Epithelial cell of prostate (primary cell): ENCODE measurements around the gene PHACTR1.
A peak's percentile ranks its signal among the peaks of the same experiment; 100 is the strongest.

Source experiments
- DNase-seq: peaks from one replicate; pipeline ENCODE4 v3.0.0-alpha.2; 2011; ENCODE audit warnings: low read depth, low spot score
- H3K27ac ChIP-seq: fragments of 450-650 bp; 2 replicates; pipeline ENCODE4 v1.5.1; 2017; ENCODE audit warnings: mild to moderate bottlenecking

Gene PHACTR1

DNA sequence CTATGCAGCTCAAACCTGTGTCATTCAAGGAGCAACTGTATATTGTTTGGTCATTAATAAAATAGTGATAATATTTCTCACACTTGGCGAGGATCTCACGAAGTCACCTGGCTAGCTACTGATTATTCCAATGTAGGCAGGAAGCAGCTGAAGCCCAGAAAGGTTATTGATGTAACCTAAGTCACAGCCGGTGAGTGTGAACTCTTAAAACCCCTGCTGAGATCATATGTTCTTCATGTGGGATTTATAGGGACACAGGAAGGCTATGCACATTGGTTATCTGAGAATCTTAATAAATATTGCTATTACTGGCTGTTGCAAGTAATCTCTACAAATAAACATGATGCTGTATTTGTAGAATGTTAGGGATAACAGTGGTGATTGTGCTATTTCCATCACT lies 450.3 kb downstream of the PHACTR1 start:
- no peak overlapping the region for H3K27ac ChIP-seq
- DNase-seq, result no peak

DNA sequence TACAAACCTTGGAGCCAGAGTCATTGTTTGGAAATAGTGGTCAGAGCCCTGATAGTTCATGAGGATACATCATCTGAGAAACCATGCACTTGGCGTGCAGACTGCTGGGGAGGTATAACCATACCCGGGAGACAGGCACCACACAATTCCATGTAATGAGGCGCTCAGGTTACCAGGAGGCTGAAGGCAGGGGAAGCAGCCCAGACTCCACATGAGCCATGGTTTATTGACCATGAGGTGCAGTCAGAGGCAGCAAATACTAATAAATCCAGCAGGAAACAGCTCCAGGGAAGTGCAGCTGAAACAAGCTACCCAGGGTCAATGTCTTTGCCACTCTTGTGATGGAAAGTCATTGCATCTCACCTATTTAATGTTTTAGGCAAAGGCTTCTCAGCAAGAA lies 455.7 kb downstream of the PHACTR1 start:
- no peak for DNase-seq
- no peak overlapping the region for H3K27ac ChIP-seq

GRCh38 chr6:13175087-13175486 lies 458.5 kb downstream of the PHACTR1 start:
- no peak overlapping the region for H3K27ac ChIP-seq
- DNase-seq, result no peak

GRCh38 chr6:13175759-13176158 lies 459.2 kb downstream of the PHACTR1 start:
- DNase-seq, result no peak
- H3K27ac ChIP-seq, result no peak overlapping the region

DNA sequence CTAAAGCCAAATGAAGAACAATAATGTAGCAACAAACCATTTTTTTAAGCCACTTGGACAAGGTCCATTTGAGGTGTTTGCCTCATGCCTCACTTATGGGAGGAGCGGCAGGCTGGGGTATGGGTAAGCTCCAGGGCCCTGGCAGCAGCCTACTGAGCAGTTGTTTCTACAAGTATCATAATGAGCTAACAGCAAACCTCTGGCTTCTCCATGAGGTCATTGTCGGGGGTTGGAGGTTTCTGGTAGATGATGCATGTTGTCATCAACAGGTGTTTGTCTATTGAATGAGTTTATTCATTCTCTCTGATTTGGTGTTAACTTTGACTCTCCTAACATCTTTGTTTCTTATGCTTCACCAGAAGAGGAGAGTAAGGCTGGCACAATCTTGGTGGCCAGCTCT lies 461.1 kb downstream of the PHACTR1 start:
- no peak for DNase-seq
- H3K27ac ChIP-seq, result peak overlapping the region; percentile 18

DNA sequence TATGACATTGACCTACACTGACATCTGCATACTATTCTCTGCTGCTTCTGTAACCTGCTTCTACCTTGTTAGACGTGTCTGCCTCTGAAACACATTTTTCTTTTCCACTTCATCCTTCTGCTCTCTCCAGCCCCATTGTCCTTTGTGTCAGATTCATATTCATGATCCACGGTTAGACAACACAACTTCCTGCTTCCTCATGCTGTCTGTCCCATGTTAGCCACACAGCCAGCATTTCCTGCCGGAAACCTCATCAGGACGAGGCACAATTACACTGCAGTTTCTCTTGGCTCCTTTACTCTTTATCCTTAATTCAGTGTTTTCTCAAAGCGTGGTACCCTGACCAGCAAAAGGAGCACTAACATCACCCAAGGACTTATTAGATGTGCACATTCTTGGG lies 461.5 kb downstream of the PHACTR1 start:
- no peak for DNase-seq
- peak overlapping the region; percentile 18 for H3K27ac ChIP-seq

DNA sequence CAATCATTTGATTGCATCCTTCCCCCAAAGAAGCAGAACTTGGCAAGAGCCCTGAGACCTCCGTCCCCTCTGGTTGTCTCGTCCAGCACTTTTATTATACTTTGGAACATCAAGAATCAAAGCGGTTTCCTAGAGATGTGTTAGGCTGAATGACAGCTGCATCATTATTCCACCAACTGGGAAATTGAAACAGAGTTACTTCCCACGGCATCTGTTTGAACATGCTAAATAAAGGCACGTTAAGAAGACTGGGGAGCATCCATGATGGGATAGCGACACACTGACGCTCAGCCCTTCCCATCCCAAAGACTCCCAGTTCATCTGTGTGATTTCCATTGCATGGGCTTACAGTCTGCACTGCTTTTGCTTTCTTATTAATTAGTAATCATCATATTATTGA lies 464.0 kb downstream of the PHACTR1 start:
- DNase-seq, result no peak
- no peak overlapping the region for H3K27ac ChIP-seq

DNA sequence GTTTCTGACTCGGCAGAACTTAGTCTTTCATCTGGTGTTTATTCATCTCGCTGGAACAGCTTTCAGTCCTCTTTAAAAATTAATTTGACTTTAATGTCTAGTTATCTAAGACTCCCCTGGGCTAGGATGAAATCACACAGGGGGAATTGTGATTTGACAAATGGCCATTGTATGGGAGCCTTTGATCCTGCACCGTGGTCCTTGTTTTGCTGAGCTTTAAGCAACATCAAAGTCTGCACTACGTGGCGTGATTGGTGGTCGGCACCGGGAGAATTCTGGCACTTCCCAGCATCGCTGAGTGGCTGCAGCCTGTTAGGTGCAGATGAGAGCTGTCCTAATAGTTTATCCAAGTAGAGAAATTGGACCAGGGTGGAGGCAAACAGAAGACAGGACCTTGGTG lies 464.8 kb downstream of the PHACTR1 start:
- no peak for DNase-seq

DNA sequence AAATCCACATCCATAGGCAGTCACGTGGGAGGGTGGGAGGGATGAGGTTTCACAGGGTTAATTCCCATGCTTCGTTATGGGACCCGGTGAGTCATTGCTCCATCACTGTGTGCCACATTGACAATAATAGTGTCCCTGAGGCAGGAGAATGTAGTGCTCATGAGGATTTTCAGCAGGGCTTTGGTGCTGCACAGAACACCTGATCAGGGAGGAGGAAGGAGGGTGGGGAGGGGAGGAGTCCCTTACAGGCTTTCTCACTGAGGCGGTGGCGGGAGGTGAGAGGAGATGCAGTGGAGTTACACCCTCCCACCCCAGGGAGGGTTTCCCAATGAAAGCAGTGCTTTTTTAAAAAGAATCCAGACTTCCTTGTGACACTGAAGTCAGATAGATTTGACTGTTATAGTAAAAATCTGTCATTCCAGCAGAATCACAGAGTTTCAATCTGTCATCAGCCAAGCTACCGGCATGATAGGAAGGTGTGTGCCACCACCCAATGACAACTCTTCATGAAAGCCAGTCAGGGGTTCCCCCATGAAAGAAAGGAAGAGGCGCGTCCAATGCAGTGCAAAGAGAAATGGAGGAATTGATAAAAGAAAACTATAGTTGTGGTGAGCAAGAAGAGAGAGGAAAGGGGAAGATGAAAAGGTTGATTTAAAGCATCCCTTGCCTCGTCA lies 467.0 kb downstream of the PHACTR1 start:
- DNase-seq, result no peak
- H3K27ac ChIP-seq, result no peak overlapping the region

More for the DNA sequence above, 464.8 kb downstream of the PHACTR1 start:
- no peak overlapping the region for H3K27ac ChIP-seq

DNA sequence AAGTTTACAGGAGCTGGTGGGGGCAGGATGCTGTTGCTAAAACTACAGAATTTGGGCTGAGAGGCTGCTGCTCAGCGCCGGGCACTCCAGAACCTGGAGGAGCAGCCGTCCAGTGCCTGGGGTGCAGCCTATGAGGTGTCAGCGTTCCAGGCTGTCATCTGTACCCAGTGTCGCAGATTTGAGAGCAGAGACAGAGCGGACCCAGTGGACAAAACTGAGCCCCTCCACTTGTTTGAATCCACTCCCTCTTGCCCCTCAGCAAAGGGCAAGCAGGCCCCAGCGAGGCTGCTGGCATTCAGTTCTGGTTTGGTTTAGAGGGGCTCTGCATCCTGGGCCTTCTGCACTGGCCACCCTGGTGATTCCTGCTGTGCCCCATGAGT lies 467.5 kb downstream of the PHACTR1 start:
- H3K27ac ChIP-seq, result no peak overlapping the region
- DNase-seq, result no peak

- H3K27ac ChIP-seq, result no peak overlapping the region
- no peak for DNase-seq
These were observed 468.0 kb downstream of the PHACTR1 start for GRCh38 chr6:13184547-13184946.

DNA sequence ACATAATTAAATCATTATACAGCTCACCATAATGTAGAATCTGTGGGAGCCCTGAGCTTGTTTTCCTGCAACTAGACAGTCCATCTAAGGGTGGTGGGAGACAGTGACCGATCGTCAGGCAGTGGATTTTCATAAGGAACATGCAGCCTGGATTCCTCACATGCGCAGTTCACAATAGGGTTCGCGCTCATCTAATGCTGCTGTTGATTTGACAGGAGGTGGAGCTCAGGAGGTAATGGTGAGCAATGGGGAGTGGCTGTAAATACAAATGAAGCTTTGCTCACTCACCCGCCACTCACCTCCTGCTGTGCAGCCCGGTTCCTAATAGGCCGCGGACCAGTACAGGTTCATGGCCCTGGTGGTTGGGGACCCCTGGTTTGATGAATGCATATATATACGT lies 470.3 kb downstream of the PHACTR1 start:
- DNase-seq, result no peak
- H3K27ac ChIP-seq, result no peak overlapping the region

DNA sequence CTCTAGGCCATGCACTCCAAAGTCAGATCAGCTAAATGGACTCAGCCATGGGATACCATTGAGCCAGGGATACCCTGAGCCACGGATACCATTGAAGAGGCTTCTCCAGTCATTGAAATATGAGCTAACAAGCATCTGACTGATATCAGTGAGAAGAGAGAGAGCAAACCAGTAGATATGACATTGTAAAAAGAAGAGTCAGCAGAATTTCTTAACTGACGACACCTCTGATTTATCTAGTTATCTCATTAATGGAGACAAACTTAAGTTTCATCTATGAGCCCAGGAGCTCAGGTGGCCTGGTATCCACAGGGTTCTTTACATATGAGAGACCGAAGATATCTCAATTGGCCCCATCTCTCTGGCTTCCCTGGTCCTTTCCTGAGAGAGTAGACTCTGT lies 471.1 kb downstream of the PHACTR1 start:
- DNase-seq, result no peak
- no peak overlapping the region for H3K27ac ChIP-seq

DNA sequence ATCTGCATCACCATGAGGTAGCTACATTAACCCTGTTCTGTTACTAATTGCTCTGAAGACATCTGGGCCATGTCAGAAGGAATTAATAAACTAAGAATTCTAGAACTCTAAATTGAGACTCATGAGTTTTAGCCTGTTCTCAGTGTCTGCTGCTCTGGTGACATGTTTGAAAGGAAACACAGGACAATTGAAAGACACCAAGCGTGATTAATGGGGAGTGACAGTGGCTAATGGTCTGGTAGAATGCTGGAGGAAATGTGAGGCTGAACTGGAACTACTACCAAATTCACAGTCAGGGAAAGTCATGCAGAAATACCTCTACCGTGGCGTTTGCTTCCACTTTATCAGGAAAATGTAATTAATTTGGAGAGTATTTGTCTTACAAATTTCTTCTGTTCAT lies 471.7 kb downstream of the PHACTR1 start:
- H3K27ac ChIP-seq, result no peak overlapping the region
- DNase-seq, result no peak

DNA sequence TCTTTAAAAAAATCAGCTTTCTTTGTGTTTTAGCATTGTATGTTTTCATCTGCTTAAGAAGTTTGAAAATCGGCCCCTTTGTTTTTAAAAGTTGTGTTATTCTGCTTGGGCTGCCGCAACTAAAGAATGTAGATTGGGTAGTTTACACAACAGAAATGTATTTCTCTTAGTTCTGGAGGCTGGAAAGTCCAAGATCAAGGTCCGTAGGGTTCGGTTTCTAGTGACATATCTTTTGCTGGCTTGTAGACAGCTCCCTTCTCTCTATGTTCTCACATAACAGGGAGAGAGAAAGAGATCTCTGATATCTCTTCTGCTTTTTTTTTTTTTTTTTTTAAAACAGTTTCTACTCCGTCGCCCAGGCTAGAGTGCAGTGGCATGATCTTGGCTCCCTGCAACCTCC lies 473.1 kb downstream of the PHACTR1 start:
- DNase-seq, result no peak

GRCh38 chr6:13190376-13190775 lies 473.8 kb downstream of the PHACTR1 start:
- H3K27ac ChIP-seq, result no peak overlapping the region
- no peak for DNase-seq

More for the DNA sequence above, 473.1 kb downstream of the PHACTR1 start:
- H3K27ac ChIP-seq, result no peak overlapping the region

- H3K27ac ChIP-seq, result no peak overlapping the region
- DNase-seq, result no peak
These were observed 474.9 kb downstream of the PHACTR1 start for GRCh38 chr6:13191461-13191860.

- H3K27ac ChIP-seq, result no peak overlapping the region
- DNase-seq, result no peak
These were observed 478.3 kb downstream of the PHACTR1 start for GRCh38 chr6:13194852-13195251.

DNA sequence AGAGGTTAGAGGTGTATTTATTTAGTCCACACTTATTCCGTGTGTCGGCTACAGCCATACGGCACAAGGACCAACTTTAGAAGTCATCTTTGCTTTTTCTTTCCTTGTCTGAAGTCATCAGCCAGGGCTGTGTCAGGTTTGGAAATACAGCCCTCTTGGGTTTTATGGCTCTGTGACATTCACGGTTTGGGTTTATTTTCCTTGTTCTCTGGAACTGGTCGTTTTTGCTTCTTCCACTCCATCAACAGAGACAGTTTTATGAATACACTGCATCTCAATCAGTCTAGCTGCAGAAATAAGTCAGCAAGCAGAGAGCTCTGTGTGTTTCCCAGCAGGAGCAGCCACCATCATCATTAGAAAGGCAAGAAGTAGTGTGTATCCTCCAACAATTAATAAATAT lies 479.2 kb downstream of the PHACTR1 start:
- DNase-seq, result no peak
- H3K27ac ChIP-seq, result no peak overlapping the region

DNA sequence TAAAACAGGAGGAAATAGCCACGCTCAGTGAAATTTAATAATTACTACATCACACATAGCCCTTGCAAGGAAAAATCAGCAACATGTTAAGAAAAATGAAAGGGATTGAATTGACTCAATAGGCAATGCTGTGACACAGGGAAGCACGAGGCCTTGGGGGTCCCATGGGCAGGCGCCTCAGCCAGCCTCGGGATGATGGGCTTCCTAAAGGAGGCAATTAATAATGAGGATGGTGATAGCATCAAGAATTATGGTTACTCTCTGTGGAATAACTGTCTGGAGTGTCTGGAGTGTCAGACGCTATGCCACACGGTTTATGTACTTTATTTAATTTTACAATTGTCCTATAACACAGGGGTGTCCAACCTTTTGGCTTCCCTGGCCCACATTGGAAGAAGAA lies 481.6 kb downstream of the PHACTR1 start:
- no peak for DNase-seq
- no peak overlapping the region for H3K27ac ChIP-seq

DNA sequence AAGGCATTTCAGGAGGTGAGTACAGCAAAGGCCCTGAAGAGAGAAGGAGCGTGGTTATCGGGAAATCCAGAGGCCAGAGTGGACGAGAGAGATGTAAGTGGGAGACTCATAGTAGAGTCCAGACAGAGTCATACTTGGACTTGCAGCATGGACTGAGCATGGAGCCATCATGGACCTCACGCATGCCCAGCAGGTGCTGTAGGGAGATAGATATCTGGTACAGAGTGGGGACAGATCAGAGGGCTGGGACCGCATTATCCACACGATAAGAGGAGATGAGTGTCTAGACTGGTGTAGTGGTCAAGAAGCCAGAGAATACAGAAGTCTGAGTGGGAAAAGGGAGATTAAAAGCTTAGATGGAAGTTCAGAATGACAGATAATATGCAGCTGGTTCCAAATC lies 484.8 kb downstream of the PHACTR1 start:
- no peak for DNase-seq
- H3K27ac ChIP-seq, result no peak overlapping the region

GRCh38 chr6:13203145-13203544 lies 486.6 kb downstream of the PHACTR1 start:
- DNase-seq, result no peak
- H3K27ac ChIP-seq, result no peak overlapping the region

GRCh38 chr6:13205106-13205505 lies 488.5 kb downstream of the PHACTR1 start:
- DNase-seq, result no peak
- no peak overlapping the region for H3K27ac ChIP-seq
